GM12865 (cell line): ENCODE results near the gene NCAPG2.
A peak's percentile ranks its signal among the peaks of the same experiment; 100 is the strongest.

ENCODE experiments used
- DNase-seq: peaks from one replicate; pipeline ENCODE4 v3.0.0; 2010; ENCODE audit warnings: low read depth
- H3K4me3 ChIP-seq: 2 replicates; pipeline ENCODE4 v1.5.1; 2011; ENCODE audit warnings: mild to moderate bottlenecking, low read depth, low read length, control low read depth
- CTCF ChIP-seq: IDR thresholded peaks from 2 replicates; pipeline ENCODE4 v1.5.1; 2011; ENCODE audit warnings: low read length, control low read depth, low read depth, inconsistent platforms; ENCODE audit not compliant: insufficient read depth; ENCODE audit errors: missing control alignments

NCAPG2 gene

GRCh38 chr7:158587162-158588084, 117.2 kb downstream of the NCAPG2 start, which contains the start of gene PTPRN2:
PTPRN2 (minus strand) TSS chr7:158587823.
- H3K4me3 ChIP-seq = no peak within 1 kb of the TSS
- no peak for TF ChIP-seq CTCF
- DNase-seq = peak; percentile 50

GRCh38 chr7:158586499-158587161, 118.0 kb downstream of the NCAPG2 start:
- H3K4me3 ChIP-seq = no peak overlapping the region
- DNase-seq = no peak
- TF ChIP-seq CTCF = no peak

GRCh38 chr7:158585721-158586498, 118.7 kb downstream of the NCAPG2 start:
- TF ChIP-seq CTCF = no peak
- DNase-seq = no peak
- no peak overlapping the region for H3K4me3 ChIP-seq

- TF ChIP-seq CTCF = no peak
- DNase-seq = no peak
- H3K4me3 ChIP-seq = no peak overlapping the region
Measured at GRCh38 chr7:158584407-158584806, 120.2 kb downstream of the NCAPG2 start.

GRCh38 chr7:158583810-158584209, 120.8 kb downstream of the NCAPG2 start:
- TF ChIP-seq CTCF = no peak
- DNase-seq = no peak

GRCh38 chr7:158583143-158583542, 121.5 kb downstream of the NCAPG2 start:
- no peak for DNase-seq

More at GRCh38 chr7:158583810-158584209, 120.8 kb downstream of the NCAPG2 start:
- no peak overlapping the region for H3K4me3 ChIP-seq

More at GRCh38 chr7:158583143-158583542, 121.5 kb downstream of the NCAPG2 start:
- no peak for TF ChIP-seq CTCF
- no peak overlapping the region for H3K4me3 ChIP-seq
